Epithelial cell of prostate (primary cell): Measurements from ENCODE around the gene MOB3A.
"Not testable (repeated sequence)": the region's sequence is repeated elsewhere in the genome, so short reads cannot be mapped to it uniquely, and the experiment has no call there.

ENCODE experiments used
- DNase-seq: peaks from one replicate; pipeline ENCODE4 v3.0.0-alpha.2; 2011; ENCODE audit warnings: low read depth, low spot score
- H3K27ac ChIP-seq: fragments of 450-650 bp; 2 replicates; pipeline ENCODE4 v1.5.1; 2017; ENCODE audit warnings: mild to moderate bottlenecking

MOB3A gene

DNA sequence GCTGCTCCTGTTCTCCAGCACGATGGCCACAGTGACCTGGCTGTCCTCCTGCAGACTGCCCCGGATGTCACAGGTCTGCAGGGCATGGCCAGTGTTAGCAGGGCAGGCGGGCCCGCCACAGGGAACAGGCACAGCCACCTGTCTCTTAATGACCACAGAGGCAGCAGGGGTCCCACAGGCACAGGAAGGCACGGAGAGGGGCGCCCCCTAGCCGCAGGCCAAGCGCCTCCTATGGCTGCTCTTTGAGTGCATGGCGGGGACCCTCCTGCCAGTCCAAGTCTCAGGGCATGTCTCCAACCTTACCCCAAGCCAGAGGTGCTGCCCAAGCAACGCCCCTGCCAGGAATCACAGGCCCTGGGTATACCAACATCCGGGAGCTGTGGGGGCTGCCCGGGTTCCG lies 14.7 kb upstream of the MOB3A start:
- no peak for DNase-seq
- no peak overlapping the region for H3K27ac ChIP-seq

GRCh38 chr19:2109046-2109864 lies 13.1 kb upstream of the MOB3A start:
- no peak for DNase-seq
- no peak overlapping the region for H3K27ac ChIP-seq

- no peak for DNase-seq
- H3K27ac ChIP-seq: no peak overlapping the region
Observed at GRCh38 chr19:2108251-2109016, 12.3 kb upstream of the MOB3A start.

DNA sequence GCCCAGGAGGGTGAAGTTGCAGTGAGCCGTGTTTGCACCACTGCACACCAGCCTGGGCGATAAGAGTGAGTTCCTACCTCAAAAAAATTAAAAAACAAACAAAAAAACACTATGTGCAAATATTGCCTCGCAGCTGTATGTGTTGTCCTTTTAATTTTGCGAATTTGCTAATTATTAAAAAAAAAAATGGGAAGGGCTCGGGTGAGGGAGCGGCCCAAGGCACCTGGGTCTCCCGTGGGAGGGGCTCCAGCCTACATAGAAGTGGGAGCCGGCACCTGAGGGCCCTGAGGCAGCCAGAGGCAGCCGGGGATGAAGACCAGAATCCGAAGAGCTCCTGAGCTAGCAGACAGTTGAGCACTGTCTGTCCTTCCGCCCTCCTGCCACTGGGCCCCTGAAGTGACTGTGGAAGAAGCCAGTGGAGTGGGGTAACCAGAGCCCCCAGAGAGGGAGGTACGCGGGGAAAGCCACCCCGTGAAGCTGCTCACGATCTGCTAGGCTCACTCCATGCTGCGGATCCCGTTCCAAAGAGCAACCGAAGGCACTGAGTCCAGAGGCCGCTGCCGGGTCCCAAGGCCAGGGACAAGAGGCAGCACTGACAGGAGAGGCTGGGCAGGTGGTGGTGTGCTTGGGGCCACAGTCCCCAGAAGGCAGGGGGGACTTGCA lies 7.0 kb upstream of the MOB3A start:
- no peak overlapping the region for H3K27ac ChIP-seq
- no peak for DNase-seq

GRCh38 chr19:2101417-2102335 lies 5.5 kb upstream of the MOB3A start:
- no peak overlapping the region for H3K27ac ChIP-seq
- DNase-seq: no peak

- DNase-seq: no peak
- no peak overlapping the region for H3K27ac ChIP-seq
Observed at GRCh38 chr19:2100719-2101061, 4.6 kb upstream of the MOB3A start.

DNA sequence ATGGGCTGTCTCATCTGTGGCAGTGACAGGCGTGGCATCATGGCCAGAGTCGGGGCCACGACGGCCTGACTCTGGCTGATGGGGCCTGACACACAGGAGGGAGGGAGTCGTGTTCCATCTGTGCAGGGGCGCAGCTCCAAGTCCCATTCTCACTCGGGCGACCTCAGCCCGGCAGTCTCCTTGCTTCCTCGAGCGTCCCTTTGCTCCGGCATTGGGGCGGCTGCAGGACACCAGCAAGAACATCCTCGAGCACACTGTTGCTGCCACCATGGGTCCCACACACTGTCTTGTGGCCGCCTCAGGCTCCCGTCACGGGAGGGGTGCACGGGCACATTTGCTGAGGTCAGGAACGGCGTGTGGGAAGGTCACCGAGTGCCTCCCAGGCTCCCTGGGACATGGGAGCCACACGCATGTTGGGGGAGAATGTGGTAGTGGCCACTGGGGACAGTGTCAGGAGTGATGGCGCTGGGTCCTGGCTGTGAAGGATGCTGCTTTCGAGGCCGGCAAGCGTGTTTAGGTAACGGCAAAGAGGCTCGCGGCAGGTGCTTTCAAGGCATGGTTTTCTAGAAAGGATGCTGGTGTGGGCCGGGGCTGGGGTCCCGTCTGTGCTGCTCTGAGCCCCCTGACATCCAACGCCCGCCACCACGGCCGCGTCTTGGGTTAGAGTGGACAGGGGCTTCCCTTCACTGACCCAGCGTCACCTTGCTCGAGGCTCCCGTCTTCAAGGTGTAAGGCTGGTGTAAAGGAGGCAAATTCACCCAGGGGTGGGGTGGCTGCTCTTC lies 4.0 kb upstream of the MOB3A start:
- no peak for DNase-seq
- H3K27ac ChIP-seq: no peak overlapping the region

DNA sequence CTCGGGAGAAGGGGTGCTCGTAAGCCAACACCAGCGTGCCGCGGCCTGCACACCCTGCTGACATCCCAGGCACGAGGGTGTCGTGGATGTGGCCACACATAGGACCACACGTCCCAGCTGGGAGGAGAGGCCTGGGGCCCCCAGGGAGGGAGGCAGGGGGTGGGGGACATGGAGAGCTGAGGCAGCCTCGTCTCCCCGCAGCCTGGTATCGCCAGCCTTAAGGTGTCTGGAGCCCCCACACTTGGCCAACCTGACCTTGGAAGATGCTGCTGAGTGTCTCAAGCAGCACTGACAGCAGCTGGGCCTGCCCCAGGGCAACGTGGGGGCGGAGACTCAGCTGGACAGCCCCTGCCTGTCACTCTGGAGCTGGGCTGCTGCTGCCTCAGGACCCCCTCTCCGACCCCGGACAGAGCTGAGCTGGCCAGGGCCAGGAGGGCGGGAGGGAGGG lies 3.0 kb upstream of the MOB3A start:
- DNase-seq: no peak
- no peak overlapping the region for H3K27ac ChIP-seq

DNA sequence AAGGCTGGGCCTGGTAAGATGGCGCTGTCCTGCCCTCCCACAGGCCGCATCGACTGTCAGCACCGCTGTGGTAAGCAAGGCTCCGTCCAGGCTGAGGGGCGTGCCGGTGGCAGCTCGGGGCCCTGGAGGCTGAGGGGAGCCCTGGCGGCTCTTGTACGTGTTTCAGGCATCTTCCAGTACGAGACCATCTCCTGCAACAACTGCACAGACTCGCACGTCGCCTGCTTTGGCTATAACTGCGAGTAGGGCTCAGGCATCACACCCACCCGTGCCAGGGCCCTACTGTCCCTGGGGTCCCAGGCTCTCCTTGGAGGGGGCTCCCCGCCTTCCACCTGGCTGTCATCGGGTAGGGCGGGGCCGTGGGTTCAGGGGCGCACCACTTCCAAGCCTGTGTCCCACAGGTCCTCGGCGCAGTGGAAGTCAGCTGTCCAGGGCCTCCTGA lies 1.8 kb upstream of the MOB3A start:
- no peak overlapping the region for H3K27ac ChIP-seq
- DNase-seq: no peak

DNA sequence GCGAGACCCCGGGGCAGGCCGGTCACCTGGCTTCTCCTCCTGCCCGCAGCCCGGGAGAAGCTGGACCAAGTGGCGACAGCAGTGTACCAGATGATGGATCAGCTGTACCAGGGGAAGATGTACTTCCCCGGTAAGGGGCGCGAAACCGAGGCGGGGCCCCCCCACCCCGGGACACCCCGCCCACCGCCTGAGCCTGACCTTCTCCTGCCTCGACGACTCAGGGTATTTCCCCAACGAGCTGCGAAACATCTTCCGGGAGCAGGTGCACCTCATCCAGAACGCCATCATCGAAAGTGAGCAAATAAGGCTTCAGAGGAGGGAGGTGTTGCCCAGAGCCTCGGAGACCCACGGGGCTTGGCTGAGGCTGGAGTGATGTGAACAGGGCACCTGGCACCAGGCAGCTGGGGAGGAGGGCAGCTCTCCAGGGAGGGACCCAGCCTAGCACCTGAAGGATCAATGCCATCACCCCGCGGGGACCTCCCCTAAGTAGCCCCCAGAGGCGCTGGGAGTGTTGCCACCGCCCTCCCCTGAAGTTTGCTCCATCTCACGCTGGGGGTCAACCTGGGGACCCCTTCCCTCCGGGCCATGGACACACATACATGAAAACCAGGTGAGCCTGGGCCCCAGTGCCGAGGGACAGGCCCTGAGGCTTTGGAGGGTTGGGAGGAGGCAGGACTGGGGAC lies 1.2 kb upstream of the MOB3A start:
- no peak for DNase-seq
- H3K27ac ChIP-seq: peak overlapping the region; percentile 11

DNA sequence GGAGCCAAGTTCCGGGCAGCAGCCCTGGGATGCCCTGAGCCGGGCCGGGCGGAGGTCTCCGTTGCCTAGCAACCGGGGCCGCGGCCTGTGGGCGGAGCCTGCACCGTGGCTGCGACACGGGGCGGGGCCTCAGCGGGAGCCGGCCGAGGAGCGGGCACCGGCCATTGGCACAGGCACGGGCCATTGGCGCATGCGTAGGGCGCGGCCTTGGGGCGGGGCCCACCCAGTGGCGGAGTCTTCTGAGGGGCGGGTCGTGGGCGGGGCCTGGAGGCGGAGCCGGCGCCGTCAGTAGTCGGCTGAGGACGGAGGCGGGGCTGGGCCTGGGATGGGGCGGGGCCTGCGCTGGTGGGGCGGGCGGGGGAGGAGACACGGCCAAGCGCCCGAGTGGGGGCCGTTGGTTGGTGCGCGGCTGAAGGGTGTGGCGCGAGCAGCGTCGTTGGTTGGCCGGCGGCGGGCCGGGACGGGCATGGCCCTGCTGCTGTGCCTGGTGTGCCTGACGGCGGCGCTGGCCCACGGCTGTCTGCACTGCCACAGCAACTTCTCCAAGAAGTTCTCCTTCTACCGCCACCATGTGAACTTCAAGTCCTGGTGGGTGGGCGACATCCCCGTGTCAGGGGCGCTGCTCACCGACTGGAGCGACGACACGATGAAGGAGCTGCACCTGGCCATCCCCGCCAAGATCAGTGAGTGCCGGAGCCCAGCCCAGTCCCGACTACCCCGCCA lies 515 bp upstream of the MOB3A start, which contains the start of gene IZUMO4:
Gene IZUMO4, plus strand, starts transcription at position 436 of the 723 bp plus-strand sequence. Its CDS starts 31 bp downstream, at position 467.
- H3K27ac ChIP-seq: peak within 1 kb of the TSS; percentile 98
- DNase-seq: peak; percentile 70

GRCh38 chr19:2091926-2092525 lies 4.1 kb downstream of the MOB3A start:
- not testable (repeated sequence) for DNase-seq

GRCh38 chr19:2089727-2090053 lies 6.4 kb downstream of the MOB3A start:
- no peak for DNase-seq
- peak overlapping the region; percentile 98 for H3K27ac ChIP-seq

More at GRCh38 chr19:2091926-2092525, 4.1 kb downstream of the MOB3A start:
- peak overlapping the region; percentile 98 for H3K27ac ChIP-seq

DNA sequence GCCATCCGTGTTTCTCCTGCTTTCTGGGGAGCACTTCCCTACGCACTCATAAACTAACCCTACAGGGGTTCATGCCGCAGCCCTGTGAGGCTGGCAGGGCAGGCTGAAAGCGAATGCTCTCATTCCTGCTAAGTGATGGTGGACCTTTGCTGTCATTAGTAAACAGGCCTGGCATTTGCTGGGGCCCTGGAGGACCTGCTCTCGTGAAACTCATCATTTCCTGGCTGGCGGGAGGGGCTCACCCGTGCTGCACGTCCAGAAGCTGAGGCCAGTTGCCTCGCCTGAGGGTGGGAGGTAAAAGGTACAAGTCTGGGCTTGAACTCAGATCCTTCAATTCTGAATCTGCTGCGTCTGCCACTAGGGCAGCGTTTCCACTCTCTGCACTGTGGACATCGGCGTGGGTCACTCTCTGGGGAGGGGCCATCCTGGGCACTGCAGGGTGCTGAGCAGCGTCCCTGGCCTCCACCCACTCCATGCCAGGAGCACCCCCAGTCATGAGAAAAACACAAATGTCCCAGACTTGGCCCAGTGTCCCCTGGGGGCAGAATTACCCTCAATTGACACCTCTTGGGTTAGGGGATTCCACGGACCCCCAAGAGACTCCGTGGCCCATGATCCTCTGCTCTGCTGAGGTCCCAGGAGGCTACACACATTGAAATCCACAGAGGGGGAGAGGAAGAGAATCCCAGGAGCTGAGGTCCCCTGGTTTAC lies 7.0 kb downstream of the MOB3A start:
- H3K27ac ChIP-seq: peak overlapping the region; percentile 98
- DNase-seq: peak; percentile 85

DNA sequence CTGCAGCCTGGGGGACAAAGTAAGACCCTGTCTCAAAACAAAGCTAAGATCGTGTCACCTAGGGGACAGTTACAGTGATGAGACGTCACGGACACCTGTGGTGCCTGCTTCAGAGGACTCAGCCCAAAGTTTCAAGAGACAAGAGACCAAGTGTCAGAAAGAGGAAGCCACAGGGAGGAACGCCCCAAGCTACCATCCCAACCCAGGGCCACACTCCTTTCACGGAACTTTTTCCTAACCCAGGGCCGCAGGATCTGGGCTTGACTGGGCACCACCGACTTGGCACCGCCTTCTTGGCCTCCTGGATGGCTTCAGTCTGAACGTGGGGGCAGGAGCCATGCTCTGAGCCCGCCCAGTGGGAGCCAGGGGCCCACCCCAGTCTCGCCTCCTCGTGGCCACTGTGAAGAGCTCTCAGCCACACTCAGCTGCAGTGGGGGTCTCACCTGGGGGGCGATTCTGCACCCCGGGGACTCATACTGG lies 8.5 kb downstream of the MOB3A start:
- DNase-seq: no peak
- peak overlapping the region; percentile 98 for H3K27ac ChIP-seq

DNA sequence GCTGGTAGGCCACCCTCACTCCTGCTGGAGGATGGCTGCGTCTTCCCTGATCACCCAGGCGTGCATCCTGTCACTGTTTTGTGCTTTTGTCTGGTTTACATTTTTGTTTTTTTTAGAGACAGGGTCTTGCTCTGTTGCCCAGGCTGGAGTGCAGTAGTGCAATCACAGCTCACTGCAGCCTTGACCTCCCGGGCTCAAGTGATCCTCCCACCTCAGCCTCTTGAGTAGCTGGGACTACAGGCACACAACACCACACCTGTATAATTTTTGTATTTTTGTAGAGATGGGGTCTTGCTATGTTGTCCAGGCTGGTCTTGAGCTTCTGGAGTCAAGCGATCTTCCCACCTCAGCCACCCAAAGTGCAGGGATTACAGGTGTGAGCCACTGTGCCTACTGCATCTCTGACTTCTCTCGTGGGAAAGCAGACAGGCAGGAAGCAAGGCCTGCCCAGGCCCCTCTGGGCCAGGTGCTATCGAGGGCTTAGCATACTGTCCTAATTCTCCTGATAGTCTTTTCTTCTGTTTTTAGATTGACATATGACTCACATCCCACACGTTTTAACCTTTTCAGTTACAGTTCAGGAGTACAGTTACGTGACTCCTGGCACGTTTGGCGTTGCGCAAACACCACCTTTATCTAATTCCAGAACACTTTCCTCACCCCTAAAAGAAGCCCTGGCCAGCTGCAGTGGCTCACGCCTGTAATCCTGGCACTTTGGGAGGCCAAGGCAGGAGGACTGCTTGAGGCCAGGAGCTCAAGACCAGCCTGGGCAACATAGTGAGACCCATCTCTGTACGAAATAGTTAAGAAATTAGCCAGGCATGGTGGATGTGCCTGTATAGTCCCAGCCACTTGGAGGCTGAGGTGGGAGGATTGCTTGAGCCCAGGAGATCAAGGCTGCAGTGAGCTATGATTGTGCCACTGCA lies 9.2 kb downstream of the MOB3A start:
- peak overlapping the region; percentile 98 for H3K27ac ChIP-seq
- DNase-seq: peak; percentile 64
